K562 (cell line): Measurements from ENCODE around the gene DARS1. TPM values are rescaled to one million over a fixed set of nuclear protein-coding genes. Genes with fewer than 3 reads are reported as not detected.

Source experiments
- ATAC-seq: fragments of 200-7000 bp; cut with Tn5 transposase; 3 replicates; pipeline ENCODE4 v1.9.1; 2020; ENCODE audit warnings: moderate library complexity
- BruUV-seq: library from RNA; stranded (reverse); fragments of 400-500 nt; replicated peaks from 2 replicates; lab custom pipeline; 2021; lab: Mats Ljungman, UMichigan
- CTCF ChIA-PET: fragments of 300-600 bp; formaldehyde crosslinking; extraction: SDS; loops from one replicate; lab custom pipeline; 2021; ENCODE audit warnings: low intra/inter-chr PET ratio; lab: Yijun Ruan, JAX
- POLR2A ChIA-PET: fragments of 300-600, 350-650 bp; sonication (Branson Sonifier 250); formaldehyde crosslinking; extraction: SDS; loops from one replicate; lab custom pipeline; 2021; ENCODE audit warnings: antibody characterized with exemption, inconsistent platforms; lab: Yijun Ruan, JAX
- DNase-seq, 4 experiments: peaks; one replicate each; pipeline versions ENCODE4 v3.0.0 to v3.0.0-alpha.2; 2011 to 2018; ENCODE audit warnings: low spot score in 3 of 4, mixed read lengths in 3 of 4; ENCODE audit errors: extremely low read depth in 1 of 4
- FAIRE-seq: peaks from 2 replicates; lab custom pipeline; 2011; peaks lifted over from hg19 to GRCh38; lab: Jason Lieb, UNC
- H2AFZ ChIP-seq: 2 replicates; pipeline ENCODE4 v1.6.0; 2011; ENCODE audit warnings: low read depth, low read length, control low read depth, inconsistent platforms
- H3K27ac ChIP-seq: fragments of 200-600 bp; 3 replicates; pipeline ENCODE4 v1.8.0; 2011; ENCODE audit warnings: low read depth, mild to moderate bottlenecking, control low read depth, inconsistent platforms, low read length, moderate library complexity, mixed read lengths; ENCODE audit errors: extremely low read depth
- H3K27me3 ChIP-seq, 2 experiments: fragments of 300-600 bp in 1 of 2; 2 replicates in 1 of 2; 3 replicates in 1 of 2; pipeline versions ENCODE4 v1.6.0 to v1.8.0; 2011; ENCODE audit warnings: inconsistent platforms in 2 of 2, low read length in 2 of 2, mild to moderate bottlenecking in 1 of 2, mixed read lengths in 1 of 2, moderate library complexity in 1 of 2; ENCODE audit not compliant: control insufficient read depth in 2 of 2, insufficient read depth in 2 of 2
- H3K36me3 ChIP-seq: fragments of 300-600 bp; 3 replicates; pipeline ENCODE4 v1.8.0; 2011; ENCODE audit warnings: mild to moderate bottlenecking, low read length, inconsistent platforms; ENCODE audit not compliant: control insufficient read depth, insufficient read depth
- H3K4me1 ChIP-seq, 2 experiments: fragments of 200-600 bp in 1 of 2; replicated peaks in 1 of 2; 2 replicates in 1 of 2; 3 replicates in 1 of 2; pipeline versions ENCODE4 v1.5.1 to v1.8.0; 2011; ENCODE audit warnings: inconsistent platforms in 2 of 2, low read length in 2 of 2, mild to moderate bottlenecking in 1 of 2, mixed read lengths in 1 of 2, moderate library complexity in 1 of 2; ENCODE audit not compliant: control insufficient read depth in 2 of 2, insufficient read depth in 2 of 2
- H3K4me2 ChIP-seq: 2 replicates; pipeline ENCODE4 v1.6.1; 2011; ENCODE audit warnings: low read length, control low read depth, inconsistent platforms, mixed read lengths; ENCODE audit not compliant: insufficient read depth
- H3K4me3 ChIP-seq: fragments of 200-600 bp; sonication (generic), shearing (Covaris generic); 2 replicates; pipeline ENCODE4 v1.5.1; 2016; ENCODE audit warnings: control low read depth, inconsistent platforms
- H3K79me2 ChIP-seq: fragments of 200-600 bp; 3 replicates; pipeline ENCODE4 v1.8.0; 2011; ENCODE audit warnings: low read length, inconsistent platforms; ENCODE audit not compliant: control insufficient read depth, insufficient read depth
- H3K9ac ChIP-seq, 2 experiments: 2 replicates each; pipeline versions ENCODE4 v1.6.0 to v1.6.1; 2011; ENCODE audit warnings: low read depth in 2 of 2, low read length in 2 of 2, control low read depth in 1 of 2, inconsistent platforms in 1 of 2, mild to moderate bottlenecking in 1 of 2, mixed read lengths in 1 of 2; ENCODE audit not compliant: insufficient read depth in 1 of 2
- H3K9me1 ChIP-seq: one replicate; pipeline ENCODE4 v1.6.0; 2011; ENCODE audit warnings: inconsistent platforms, mild to moderate bottlenecking, low read length, moderate library complexity; ENCODE audit not compliant: control insufficient read depth, insufficient read depth
- H3K9me3 ChIP-seq: replicated peaks from 2 replicates; pipeline ENCODE4 v1.5.1; 2011; ENCODE audit warnings: low read depth, low read length, inconsistent platforms; ENCODE audit not compliant: control insufficient read depth, insufficient read depth
- H4K20me1 ChIP-seq: replicated peaks from 2 replicates; pipeline ENCODE4 v1.6.1; 2011; ENCODE audit warnings: low read length, inconsistent platforms, mixed read lengths; ENCODE audit not compliant: control insufficient read depth, insufficient read depth
- FOXJ2 ChIP-seq: fragments of 200-800 bp; sonication (Bioruptor generic); IDR thresholded peaks from 2 replicates; pipeline ENCODE4 v1.6.1; 2016; ENCODE audit warnings: missing genetic modification characterization, missing compliant biosample characterization
- PHF8 ChIP-seq: fragments of 200-600 bp; sonication (generic); IDR thresholded peaks from 2 replicates; pipeline ENCODE4 v1.6.1; 2012; ENCODE audit warnings: mixed run types, mild to moderate bottlenecking, inconsistent platforms, low read length, moderate library complexity, borderline replicate concordance
- ZNF24 ChIP-seq: fragments of 450-650 bp; IDR thresholded peaks from 2 replicates; pipeline ENCODE4 v1.6.1; 2016
- ZNF77 ChIP-seq: fragments of 250-450 bp; sonication (Bioruptor Pico); IDR thresholded peaks from 2 replicates; pipeline ENCODE4 v1.5.0; 2020
- WGBS: fragments of 100-300 bp; shearing (Covaris generic); methylation state at CpG from one replicate; pipeline ENCODE4 v1.1.6; 2016; ENCODE audit warnings: low coverage, mixed read lengths; ENCODE audit not compliant: insufficient coverage; ENCODE audit errors: missing lambda C conversion rate; 5-methylcytosine and 5-hydroxymethylcytosine counted together
- in situ Hi-C: fragments of 300-500 bp; cut with MboI; formaldehyde crosslinking; loops from 4 replicates; pipeline ENCODE4 v1.15.0; 2018; ENCODE audit warnings: inconsistent platforms, mixed read lengths
- intact Hi-C: fragments of 100-400 bp; cut with micrococcal nuclease; formaldehyde crosslinking; loops from 2 replicates; pipeline ENCODE4 v1.14.2; 2022
- polyA plus RNA-seq, 8 experiments: library from polyadenylated mRNA; depleted of rRNA in 4 of 8; stranded (reverse) in 5 of 8; unstranded in 3 of 8; fragments of >200 nt; fragmentation: Nextera tagmentation in 2 of 8; fragmentation: Illumina TruSeq in 1 of 8; extraction: Ambion mirVana in 2 of 8; extraction: Trizol in 1 of 8; gene quantifications; 2 replicates each; pipeline versions ENCODE4 v1.2.1 to v1.2.3, GENCODE V29; 2011 to 2014; ENCODE audit warnings: inconsistent platforms in 1 of 8, missing spikeins in 1 of 8
- total RNA-seq, 7 experiments: library from RNA; depleted of rRNA in 6 of 7; stranded (reverse); fragments of >200 nt in 6 of 7; fragmentation: Illumina TruSeq in 2 of 7; extraction: Trizol in 2 of 7; gene quantifications; 2 replicates each; pipeline versions ENCODE4 v1.2.1 to v1.2.3, GENCODE V29; 2011 to 2021; ENCODE audit warnings: low replicate concordance in 1 of 7
- TF ChIP-seq, protein P1 (sequence below): sonication (generic); formaldehyde crosslinking; IDR thresholded peaks from 2 replicates; pipeline ENCODE4 v1.8.1; 2023; ENCODE audit warnings: mild to moderate bottlenecking, missing genetic modification reagents
- TF ChIP-seq, protein P2 (sequence below): fragments of 200-400 bp; formaldehyde crosslinking; IDR thresholded peaks from 2 replicates; pipeline ENCODE4 v1.6.1; 2017; ENCODE audit warnings: mild to moderate bottlenecking, low read depth, low read length, moderate library complexity

The DARS1 gene
- total and polyA plus RNA-seq, 9 of the 15 experiments (the other 6 are each of a cell fraction or from before 2014, with no cell fraction given): 91.5 to 239 (median 98.0) TPM

DNA sequence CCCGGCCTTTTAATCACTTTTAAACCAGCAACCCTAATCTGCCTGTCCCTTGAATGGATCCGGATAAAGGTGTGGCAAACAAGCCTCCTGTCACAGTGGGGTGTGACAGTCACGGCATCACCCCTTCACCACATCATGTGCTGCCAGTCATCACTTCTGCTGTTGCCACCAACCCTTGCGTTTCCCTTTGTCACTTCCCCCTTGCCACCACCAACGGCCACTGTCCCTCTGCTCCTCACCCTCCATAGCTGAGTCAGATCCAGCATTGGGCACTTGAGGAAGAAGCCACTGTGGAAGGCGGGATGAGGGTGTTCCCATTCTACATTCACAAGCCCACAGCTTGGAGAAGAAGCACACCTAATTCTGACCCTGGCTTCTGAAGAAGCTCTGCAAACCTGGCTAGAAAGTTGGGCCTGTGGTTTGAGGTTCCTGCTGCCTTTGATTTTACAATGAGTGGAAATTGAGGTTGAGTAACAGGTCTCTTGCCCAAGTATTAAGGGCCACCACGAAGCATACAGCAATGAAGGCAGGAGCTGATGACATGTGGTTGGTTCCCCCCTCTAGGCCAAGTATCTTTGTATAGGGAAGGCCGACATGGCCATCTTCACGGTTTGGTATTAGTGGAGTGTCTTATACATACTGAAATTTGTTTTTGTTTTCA is 22.9 kb upstream of the DARS1 start:
- ChIA-PET POLR2A (interaction anchor here (0.7 kb wide), 1 partner anchor 133 kb away, joined by 4 read pairs; no protein-coding TSS in a partner anchor), CTCF (no interaction called here)
- in situ Hi-C loops (no loop called here), intact Hi-C loops (no loop called here)
- Histone ChIP-seq H3K4me3 (no peak overlapping the region), H3K9me1 (no peaks in the 10 kb centered on the region), H3K27me3 (peaks cover 9 to 30% of the 10 kb centered on the region in 2 experiments), H4K20me1 (no peaks in the 10 kb centered on the region; the same call in 1 of the 2 replicates), H3K27ac (no peak overlapping the region), H3K9me3 (no peaks in the 10 kb centered on the region), H3K36me3 (no peaks in the 10 kb centered on the region), H3K9ac (no peak overlapping the region), H3K4me1 (no peaks in the 10 kb centered on the region), H3K4me2 (no peak overlapping the region), H2AFZ (no peak overlapping the region), H3K79me2 (no peaks in the 10 kb centered on the region)
- WGBS: 5% methylated on average over 9 of the region's 9 CpGs
- no TSS peak for BruUV-seq
- ATAC-seq: no peak
- DNase-seq: no peak
- no peak for FAIRE-seq
- TF ChIP-seq PHF8 (no peak), ZNF77 (CRISPR knock-in tag) (no peak), FOXJ2 (no peak), ZNF24 (no peak)
- TF ChIP-seq, protein P1, sequence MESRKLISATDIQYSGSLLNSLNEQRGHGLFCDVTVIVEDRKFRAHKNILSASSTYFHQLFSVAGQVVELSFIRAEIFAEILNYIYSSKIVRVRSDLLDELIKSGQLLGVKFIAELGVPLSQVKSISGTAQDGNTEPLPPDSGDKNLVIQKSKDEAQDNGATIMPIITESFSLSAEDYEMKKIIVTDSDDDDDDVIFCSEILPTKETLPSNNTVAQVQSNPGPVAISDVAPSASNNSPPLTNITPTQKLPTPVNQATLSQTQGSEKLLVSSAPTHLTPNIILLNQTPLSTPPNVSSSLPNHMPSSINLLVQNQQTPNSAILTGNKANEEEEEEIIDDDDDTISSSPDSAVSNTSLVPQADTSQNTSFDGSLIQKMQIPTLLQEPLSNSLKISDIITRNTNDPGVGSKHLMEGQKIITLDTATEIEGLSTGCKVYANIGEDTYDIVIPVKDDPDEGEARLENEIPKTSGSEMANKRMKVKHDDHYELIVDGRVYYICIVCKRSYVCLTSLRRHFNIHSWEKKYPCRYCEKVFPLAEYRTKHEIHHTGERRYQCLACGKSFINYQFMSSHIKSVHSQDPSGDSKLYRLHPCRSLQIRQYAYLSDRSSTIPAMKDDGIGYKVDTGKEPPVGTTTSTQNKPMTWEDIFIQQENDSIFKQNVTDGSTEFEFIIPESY: no peak
- TF ChIP-seq, protein P2, sequence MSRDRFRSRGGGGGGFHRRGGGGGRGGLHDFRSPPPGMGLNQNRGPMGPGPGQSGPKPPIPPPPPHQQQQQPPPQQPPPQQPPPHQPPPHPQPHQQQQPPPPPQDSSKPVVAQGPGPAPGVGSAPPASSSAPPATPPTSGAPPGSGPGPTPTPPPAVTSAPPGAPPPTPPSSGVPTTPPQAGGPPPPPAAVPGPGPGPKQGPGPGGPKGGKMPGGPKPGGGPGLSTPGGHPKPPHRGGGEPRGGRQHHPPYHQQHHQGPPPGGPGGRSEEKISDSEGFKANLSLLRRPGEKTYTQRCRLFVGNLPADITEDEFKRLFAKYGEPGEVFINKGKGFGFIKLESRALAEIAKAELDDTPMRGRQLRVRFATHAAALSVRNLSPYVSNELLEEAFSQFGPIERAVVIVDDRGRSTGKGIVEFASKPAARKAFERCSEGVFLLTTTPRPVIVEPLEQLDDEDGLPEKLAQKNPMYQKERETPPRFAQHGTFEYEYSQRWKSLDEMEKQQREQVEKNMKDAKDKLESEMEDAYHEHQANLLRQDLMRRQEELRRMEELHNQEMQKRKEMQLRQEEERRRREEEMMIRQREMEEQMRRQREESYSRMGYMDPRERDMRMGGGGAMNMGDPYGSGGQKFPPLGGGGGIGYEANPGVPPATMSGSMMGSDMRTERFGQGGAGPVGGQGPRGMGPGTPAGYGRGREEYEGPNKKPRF: no peak
